Hepatocyte (in vitro differentiated cells): ENCODE measurements around the gene HOXD4.

ENCODE experiments used
- EZH2 ChIP-seq: fragments of 200-600 bp; sonication (generic); IDR thresholded peaks from 2 replicates; pipeline ENCODE4 v1.6.1; 2016; ENCODE audit warnings: antibody characterized with exemption, mild to moderate bottlenecking, borderline replicate concordance
- TF ChIP-seq, protein P1 (sequence below): fragments of 200-600 bp; sonication (generic); IDR thresholded peaks from 2 replicates; pipeline ENCODE4 v1.5.1; 2016; ENCODE audit warnings: antibody characterized with exemption, mild to moderate bottlenecking; ENCODE audit not compliant: poor library complexity

DNA sequence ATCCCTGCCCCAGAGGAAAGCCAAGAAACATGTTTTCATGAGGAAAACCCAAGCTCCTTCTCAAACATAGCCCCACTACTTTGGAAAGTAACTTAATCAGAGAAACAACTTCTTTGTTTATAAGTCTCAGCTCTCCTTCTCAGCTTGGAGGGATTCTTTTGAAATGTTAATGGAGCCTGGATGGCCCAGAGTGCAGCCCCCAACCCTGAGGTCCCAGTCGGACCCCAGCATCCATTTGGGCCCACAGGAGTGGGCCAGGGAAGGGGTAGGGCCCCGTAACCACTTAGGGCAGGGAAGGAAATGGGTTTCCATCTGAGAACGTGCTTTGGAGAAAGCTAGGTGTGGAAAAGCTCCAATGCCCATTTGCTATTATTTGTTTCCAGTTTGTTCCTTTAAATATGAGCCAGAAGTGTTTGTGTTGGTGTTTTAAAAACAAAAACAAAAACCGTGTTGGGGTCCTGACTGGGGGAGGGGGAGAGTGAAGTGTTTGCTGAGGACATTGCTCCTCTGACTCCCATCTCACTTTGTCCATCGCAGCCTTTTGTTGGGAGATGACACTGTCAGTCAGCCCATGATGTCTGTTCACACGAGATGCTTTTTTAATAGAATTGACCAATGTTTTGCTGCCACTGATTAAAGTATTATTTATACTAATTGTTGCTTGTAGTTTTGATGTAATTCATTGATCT is 4.2 kb downstream of the HOXD4 start:
- TF ChIP-seq, protein P1, sequence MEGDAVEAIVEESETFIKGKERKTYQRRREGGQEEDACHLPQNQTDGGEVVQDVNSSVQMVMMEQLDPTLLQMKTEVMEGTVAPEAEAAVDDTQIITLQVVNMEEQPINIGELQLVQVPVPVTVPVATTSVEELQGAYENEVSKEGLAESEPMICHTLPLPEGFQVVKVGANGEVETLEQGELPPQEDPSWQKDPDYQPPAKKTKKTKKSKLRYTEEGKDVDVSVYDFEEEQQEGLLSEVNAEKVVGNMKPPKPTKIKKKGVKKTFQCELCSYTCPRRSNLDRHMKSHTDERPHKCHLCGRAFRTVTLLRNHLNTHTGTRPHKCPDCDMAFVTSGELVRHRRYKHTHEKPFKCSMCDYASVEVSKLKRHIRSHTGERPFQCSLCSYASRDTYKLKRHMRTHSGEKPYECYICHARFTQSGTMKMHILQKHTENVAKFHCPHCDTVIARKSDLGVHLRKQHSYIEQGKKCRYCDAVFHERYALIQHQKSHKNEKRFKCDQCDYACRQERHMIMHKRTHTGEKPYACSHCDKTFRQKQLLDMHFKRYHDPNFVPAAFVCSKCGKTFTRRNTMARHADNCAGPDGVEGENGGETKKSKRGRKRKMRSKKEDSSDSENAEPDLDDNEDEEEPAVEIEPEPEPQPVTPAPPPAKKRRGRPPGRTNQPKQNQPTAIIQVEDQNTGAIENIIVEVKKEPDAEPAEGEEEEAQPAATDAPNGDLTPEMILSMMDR, result no peak
- no peak for TF ChIP-seq EZH2
